GM12801 (cell line): Measurements from ENCODE around the gene TM9SF1.

ENCODE experiments used
- CTCF ChIP-seq: IDR thresholded peaks from one replicate; pipeline ENCODE4 v1.5.1; 2011; ENCODE audit warnings: control low read depth; ENCODE audit not compliant: insufficient read length; ENCODE audit errors: extremely low read depth

The TM9SF1 gene

GRCh38 chr14:24187539-24187915 lies 7.7 kb downstream of the TM9SF1 start:
- no peak for TF ChIP-seq CTCF

GRCh38 chr14:24186831-24187538 lies 8.3 kb downstream of the TM9SF1 start:
- no peak for TF ChIP-seq CTCF

- no peak for TF ChIP-seq CTCF
Observed at GRCh38 chr14:24185741-24186140, 9.5 kb downstream of the TM9SF1 start.

GRCh38 chr14:24185026-24185425 lies 10.2 kb downstream of the TM9SF1 start:
- TF ChIP-seq CTCF = no peak

GRCh38 chr14:24184104-24184970 lies 10.9 kb downstream of the TM9SF1 start:
- no peak for TF ChIP-seq CTCF

- no peak for TF ChIP-seq CTCF
Observed at GRCh38 chr14:24183014-24183481, 12.2 kb downstream of the TM9SF1 start.

- TF ChIP-seq CTCF = no peak
Observed at GRCh38 chr14:24182110-24182882, 12.9 kb downstream of the TM9SF1 start.
